ENCODE measurements around the gene ZNF438.
"Not testable (repeated sequence)": the region's sequence is repeated elsewhere in the genome, so short reads cannot be mapped to it uniquely, and the experiment has no call there.

ZNF438 gene

GRCh38 chr10:30943451-30943850 is 88.2 kb downstream of the ZNF438 start:
- H3K4me3 ChIP-seq (ENCODE audit: low read depth, low read length) = no peak overlapping the region
- DNase-seq (ENCODE audit: low read depth) = no peak
- TF ChIP-seq CTCF (IDR thresholded peaks at IDR 0.05; ENCODE audit: low read depth, low read length) = no peak
- no peak for TF ChIP-seq POLR2A (IDR thresholded peaks at IDR 0.05; ENCODE audit: extremely low read depth, insufficient read length)
- no peak for TF ChIP-seq MAX (IDR thresholded peaks at IDR 0.05; ENCODE audit: low read depth, low read length)
- TF ChIP-seq MYC (IDR thresholded peaks at IDR 0.05; ENCODE audit: low read depth, low read length) = no peak

- H3K4me3 ChIP-seq (ENCODE audit: low read depth, low read length) = no peak overlapping the region
- DNase-seq (ENCODE audit: low read depth) = no peak
- TF ChIP-seq MAX (IDR thresholded peaks at IDR 0.05; ENCODE audit: low read depth, low read length) = no peak
- TF ChIP-seq POLR2A (IDR thresholded peaks at IDR 0.05; ENCODE audit: extremely low read depth, insufficient read length) = no peak
- no peak for TF ChIP-seq MYC (IDR thresholded peaks at IDR 0.05; ENCODE audit: low read depth, low read length)
- no peak for TF ChIP-seq CTCF (IDR thresholded peaks at IDR 0.05; ENCODE audit: low read depth, low read length)
Measured at GRCh38 chr10:30940256-30940655, 91.4 kb downstream of the ZNF438 start.

GRCh38 chr10:30939643-30940251 is 91.9 kb downstream of the ZNF438 start:
- H3K4me3 ChIP-seq (ENCODE audit: low read depth, low read length) = no peak overlapping the region
- DNase-seq (ENCODE audit: low read depth) = no peak
- TF ChIP-seq CTCF (IDR thresholded peaks at IDR 0.05; ENCODE audit: low read depth, low read length) = no peak
- no peak for TF ChIP-seq MYC (IDR thresholded peaks at IDR 0.05; ENCODE audit: low read depth, low read length)
- TF ChIP-seq MAX (IDR thresholded peaks at IDR 0.05; ENCODE audit: low read depth, low read length) = no peak

- no peak overlapping the region for H3K4me3 ChIP-seq (ENCODE audit: low read depth, low read length)
- no peak for DNase-seq (ENCODE audit: low read depth)
- TF ChIP-seq MYC (IDR thresholded peaks at IDR 0.05; ENCODE audit: low read depth, low read length) = no peak
Measured at GRCh38 chr10:30935078-30935477, 96.6 kb downstream of the ZNF438 start.

- TF ChIP-seq MYC (IDR thresholded peaks at IDR 0.05; ENCODE audit: low read depth, low read length) (no peak), CTCF (IDR thresholded peaks at IDR 0.05; ENCODE audit: low read depth, low read length) (no peak), POLR2A (IDR thresholded peaks at IDR 0.05; ENCODE audit: extremely low read depth, insufficient read length) (no peak), MAX (IDR thresholded peaks at IDR 0.05; ENCODE audit: low read depth, low read length) (no peak)
- H3K4me3 ChIP-seq (ENCODE audit: low read depth, low read length) = no peak overlapping the region
- DNase-seq (ENCODE audit: low read depth) = no peak
Measured at GRCh38 chr10:30931094-30931493, 100.6 kb downstream of the ZNF438 start.

- H3K4me3 ChIP-seq (ENCODE audit: low read depth, low read length) = no peak overlapping the region
- no peak for TF ChIP-seq CTCF (IDR thresholded peaks at IDR 0.05; ENCODE audit: low read depth, low read length)
- no peak for TF ChIP-seq POLR2A (IDR thresholded peaks at IDR 0.05; ENCODE audit: extremely low read depth, insufficient read length)
- no peak for TF ChIP-seq MYC (IDR thresholded peaks at IDR 0.05; ENCODE audit: low read depth, low read length)
- TF ChIP-seq MAX (IDR thresholded peaks at IDR 0.05; ENCODE audit: low read depth, low read length) = no peak
- no peak for DNase-seq (ENCODE audit: low read depth)
Measured at GRCh38 chr10:30929901-30930520, 101.7 kb downstream of the ZNF438 start.

GRCh38 chr10:30929311-30929729 is 102.3 kb downstream of the ZNF438 start:
- peak; percentile 5 for DNase-seq (ENCODE audit: low read depth)
- not testable (repeated sequence) for H3K4me3 ChIP-seq (ENCODE audit: low read depth, low read length)

Data from NB4 (cell line).